HepG2 (cell line): ENCODE results near the gene DGAT2. TPM values are rescaled to one million over a fixed set of nuclear protein-coding genes. Genes with fewer than 3 reads are reported as not detected.
A peak's percentile ranks its signal among the peaks of the same experiment; 100 is the strongest.

ENCODE experiments used
- AGO1 ChIP-seq: fragments of 200-400 bp; formaldehyde crosslinking; IDR thresholded peaks from 2 replicates; pipeline ENCODE4 v1.6.1; 2017; ENCODE audit warnings: mild to moderate bottlenecking, low read depth, low read length, moderate library complexity; ENCODE audit not compliant: poor library complexity, severe bottlenecking
- ARNTL ChIP-seq: sonication (generic); formaldehyde crosslinking; IDR thresholded peaks from 2 replicates; pipeline ENCODE4 v1.4.0; 2020; ENCODE audit warnings: mild to moderate bottlenecking, missing genetic modification reagents
- ATM ChIP-seq: fragments of 450-650 bp; IDR thresholded peaks from 2 replicates; pipeline ENCODE4 v1.7.1; 2017; ENCODE audit warnings: mild to moderate bottlenecking, borderline replicate concordance
- GATAD2A ChIP-seq: IDR thresholded peaks from 2 replicates; pipeline ENCODE4 v1.6.1; 2016
- HDAC6 ChIP-seq: fragments of 200-600 bp; sonication (generic); IDR thresholded peaks from 2 replicates; pipeline ENCODE4 v1.7.0; 2017; ENCODE audit warnings: mild to moderate bottlenecking, antibody characterized with exemption, low read length, low read depth
- HOXD1 ChIP-seq: sonication (generic); formaldehyde crosslinking; IDR thresholded peaks from 2 replicates; pipeline ENCODE4 v1.5.0; 2020; ENCODE audit warnings: missing genetic modification reagents
- MTA3 ChIP-seq: sonication (generic); formaldehyde crosslinking; IDR thresholded peaks from 2 replicates; pipeline ENCODE4 v1.4.0; 2020; ENCODE audit warnings: missing genetic modification reagents
- MTERF4 ChIP-seq: sonication (generic); formaldehyde crosslinking; IDR thresholded peaks from 2 replicates; pipeline ENCODE4 v1.8.0; 2023; ENCODE audit warnings: mild to moderate bottlenecking, missing genetic modification reagents
- MXD1 ChIP-seq: sonication (generic); formaldehyde crosslinking; IDR thresholded peaks from 2 replicates; pipeline ENCODE4 v1.4.0; 2020; ENCODE audit warnings: mild to moderate bottlenecking, missing genetic modification reagents
- PRDM4 ChIP-seq: sonication (generic); formaldehyde crosslinking; IDR thresholded peaks from 2 replicates; pipeline ENCODE4 v1.9.0; 2021; ENCODE audit warnings: missing genetic modification reagents, borderline replicate concordance
- RAD51 ChIP-seq: fragments of 450-650 bp; IDR thresholded peaks from 2 replicates; pipeline ENCODE4 v1.6.1; 2016; ENCODE audit warnings: borderline replicate concordance
- SSRP1 ChIP-seq: IDR thresholded peaks from 2 replicates; pipeline ENCODE4 v1.6.1; 2016; ENCODE audit warnings: control low read depth
- TMF1 ChIP-seq: sonication (generic); formaldehyde crosslinking; IDR thresholded peaks from 2 replicates; pipeline ENCODE4 v1.8.1; 2022; ENCODE audit warnings: low read depth, missing genetic modification reagents
- U2AF2 ChIP-seq: fragments of 200-400 bp; formaldehyde crosslinking; IDR thresholded peaks from 2 replicates; pipeline ENCODE4 v1.6.1; 2017; ENCODE audit warnings: low read depth, mild to moderate bottlenecking, low read length
- USF2 ChIP-seq, 2 experiments: sonication (generic) in 1 of 2; formaldehyde crosslinking in 1 of 2; IDR thresholded peaks; 2 replicates each; pipeline versions ENCODE4 v1.5.1 to v1.6.1; 2011 to 2020; ENCODE audit warnings: borderline replicate concordance in 1 of 2, low read depth in 1 of 2, low read length in 1 of 2, mild to moderate bottlenecking in 1 of 2, missing genetic modification reagents in 1 of 2, moderate library complexity in 1 of 2
- YY1 ChIP-seq: IDR thresholded peaks from 2 replicates; pipeline ENCODE4 v1.6.1; 2011; ENCODE audit warnings: low read length, low read depth, moderate library complexity, mild to moderate bottlenecking; ENCODE audit not compliant: insufficient read depth, insufficient replicate concordance
- ZBTB44 ChIP-seq: sonication (generic); formaldehyde crosslinking; IDR thresholded peaks from 2 replicates; pipeline ENCODE4 v1.4.0; 2020; ENCODE audit warnings: missing genetic modification reagents
- ZFAT ChIP-seq: sonication (generic); formaldehyde crosslinking; conservative IDR thresholded peaks from 2 replicates; pipeline ENCODE4 v1.8.1; 2023; ENCODE audit warnings: missing genetic modification reagents, inconsistent platforms
- ZMAT5 ChIP-seq: sonication (generic); formaldehyde crosslinking; IDR thresholded peaks from 2 replicates; pipeline ENCODE4 v1.5.0; 2020; ENCODE audit warnings: mild to moderate bottlenecking, low read depth, missing genetic modification reagents, borderline replicate concordance
- ZMYM3 ChIP-seq: sonication (generic); formaldehyde crosslinking; IDR thresholded peaks from 2 replicates; pipeline ENCODE4 v1.5.1; 2020; ENCODE audit warnings: mild to moderate bottlenecking, missing genetic modification reagents
- ZNF224 ChIP-seq: sonication (generic); formaldehyde crosslinking; IDR thresholded peaks from 2 replicates; pipeline ENCODE4 v1.5.0; 2020; ENCODE audit warnings: mild to moderate bottlenecking, missing genetic modification reagents
- ZNF570 ChIP-seq: sonication (generic); formaldehyde crosslinking; IDR thresholded peaks from 2 replicates; pipeline ENCODE4 v1.4.0; 2020; ENCODE audit warnings: mild to moderate bottlenecking, missing genetic modification reagents, borderline replicate concordance
- ZNF713 ChIP-seq: sonication (generic); formaldehyde crosslinking; IDR thresholded peaks from 2 replicates; pipeline ENCODE4 v1.4.0; 2020; ENCODE audit warnings: mild to moderate bottlenecking, missing genetic modification reagents
- ZSCAN22 ChIP-seq: sonication (generic); formaldehyde crosslinking; IDR thresholded peaks from 2 replicates; pipeline ENCODE4 v1.4.0; 2020; ENCODE audit warnings: mild to moderate bottlenecking, missing genetic modification reagents
- polyA plus RNA-seq, 8 experiments: library from polyadenylated mRNA; depleted of rRNA in 3 of 8; stranded (reverse) in 7 of 8; unstranded in 1 of 8; fragments of >200 nt; fragmentation: Illumina TruSeq in 4 of 8; extraction: Trizol in 4 of 8; gene quantifications; 2 replicates each; pipeline versions ENCODE4 v1.2.1 to v1.2.3, GENCODE V29; 2011 to 2016; ENCODE audit warnings: low read depth in 4 of 8, missing spikeins in 1 of 8, mixed read lengths in 1 of 8; ENCODE audit not compliant: insufficient read depth in 1 of 8
- total RNA-seq, 5 experiments: library from RNA; depleted of rRNA; stranded (reverse); fragments of >200 nt; fragmentation: Illumina TruSeq; extraction: Trizol; gene quantifications; 2 replicates each; pipeline ENCODE4 v1.2.3, GENCODE V29; 2016; ENCODE audit warnings: low read depth in 1 of 5

The DGAT2 gene
- total and polyA plus RNA-seq, 2 of the 13 experiments (the other 11 are each of a cell fraction or from before 2014, with no cell fraction given) = 39.0 to 65.6 TPM

GRCh38 chr11:75762885-75763284 lies 5.7 kb upstream of the DGAT2 start (continued):
- TF ChIP-seq USF2 (IDR thresholded peaks at IDR 0.05; ENCODE audit: low read depth, low read length) (no peak), USF2 (CRISPR knock-in tag; IDR thresholded peaks at IDR 0.05; ENCODE audit: borderline replicate concordance) (no peak), RAD51 (no peak), AGO1 (no peak), ZNF224 (CRISPR knock-in tag) (no peak), HDAC6 (no peak), ZNF570 (CRISPR knock-in tag) (no peak), ZMAT5 (CRISPR knock-in tag) (no peak), ZMYM3 (CRISPR knock-in tag) (0 out of 2 replicates have a peak, but pooled peaks have one; percentile 23), ARNTL (no peak), ZFAT (CRISPR knock-in tag) (no peak), MTA3 (CRISPR knock-in tag) (no peak), SSRP1 (CRISPR knock-in tag) (no peak), PRDM4 (CRISPR knock-in tag) (no peak), YY1 (no peak), MTERF4 (CRISPR knock-in tag) (no peak), MXD1 (CRISPR knock-in tag) (no peak), U2AF2 (no peak), ATM (no peak), ZNF713 (CRISPR knock-in tag) (no peak), HOXD1 (CRISPR knock-in tag) (no peak), ZBTB44 (CRISPR knock-in tag) (no peak), TMF1 (CRISPR knock-in tag) (no peak), GATAD2A (CRISPR knock-in tag) (peak; percentile 96), ZSCAN22 (CRISPR knock-in tag) (no peak)
